NCI-H748 (cell line): ENCODE data around the gene ID2.
A peak's percentile ranks its signal among the peaks of the same experiment; 100 is the strongest.

Experiments used
- DNase-seq: peaks from one replicate; lab custom pipeline; 2025; ENCODE audit not compliant: unreplicated experiment; lab: John Stamatoyannopoulos, UW

ID2 gene

GRCh38 chr2:8647462-8647857, 34.4 kb upstream of the ID2 start:
- DNase-seq = no peak

GRCh38 chr2:8648441-8649213, 33.2 kb upstream of the ID2 start:
- DNase-seq = no peak

- DNase-seq = no peak
Observed at GRCh38 chr2:8649718-8650117, 32.1 kb upstream of the ID2 start.

GRCh38 chr2:8650256-8650655, 31.6 kb upstream of the ID2 start:
- no peak for DNase-seq

GRCh38 chr2:8652774-8653426, 29.0 kb upstream of the ID2 start:
- no peak for DNase-seq

- DNase-seq = no peak
Observed at GRCh38 chr2:8653485-8653884, 28.4 kb upstream of the ID2 start.

- no peak for DNase-seq
Observed at GRCh38 chr2:8654041-8654440, 27.8 kb upstream of the ID2 start.

GRCh38 chr2:8654483-8654882, 27.4 kb upstream of the ID2 start:
- DNase-seq = no peak

GRCh38 chr2:8656160-8656641, 25.7 kb upstream of the ID2 start:
- peak; percentile 65 for DNase-seq

- no peak for DNase-seq
Observed at GRCh38 chr2:8656811-8657210, 25.0 kb upstream of the ID2 start.

GRCh38 chr2:8657423-8658062, 24.3 kb upstream of the ID2 start:
- peak; percentile 34 for DNase-seq

- no peak for DNase-seq
Observed at GRCh38 chr2:8658064-8658862, 23.6 kb upstream of the ID2 start.

GRCh38 chr2:8659092-8659734, 22.6 kb upstream of the ID2 start:
- no peak for DNase-seq

- no peak for DNase-seq
Observed at GRCh38 chr2:8659735-8660492, 21.9 kb upstream of the ID2 start.

GRCh38 chr2:8661235-8661634, 20.6 kb upstream of the ID2 start:
- no peak for DNase-seq

GRCh38 chr2:8661736-8662135, 20.1 kb upstream of the ID2 start:
- DNase-seq = no peak

GRCh38 chr2:8662239-8662879, 19.5 kb upstream of the ID2 start:
- no peak for DNase-seq

GRCh38 chr2:8663997-8664396, 17.9 kb upstream of the ID2 start:
- DNase-seq = no peak

GRCh38 chr2:8666581-8666980, 15.3 kb upstream of the ID2 start:
- no peak for DNase-seq
